GM18498 (cell line): ENCODE measurements around the gene MAP1B.
"Not testable (repeated sequence)": the region's sequence is repeated elsewhere in the genome, so short reads cannot be mapped to it uniquely, and the experiment has no call there.

ENCODE experiments used
- ATAC-seq: cut with Tn5 transposase; IDR thresholded peaks from one replicate; pipeline ENCODE4 v1.9.1; 2021; ENCODE audit warnings: mild to moderate bottlenecking, moderate library complexity; ENCODE audit not compliant: unreplicated experiment

The MAP1B gene

GRCh38 chr5:72159501-72159911 is 52.2 kb downstream of the MAP1B start:
- no peak for ATAC-seq

GRCh38 chr5:72160329-72160728 is 53.1 kb downstream of the MAP1B start:
- no peak for ATAC-seq

DNA sequence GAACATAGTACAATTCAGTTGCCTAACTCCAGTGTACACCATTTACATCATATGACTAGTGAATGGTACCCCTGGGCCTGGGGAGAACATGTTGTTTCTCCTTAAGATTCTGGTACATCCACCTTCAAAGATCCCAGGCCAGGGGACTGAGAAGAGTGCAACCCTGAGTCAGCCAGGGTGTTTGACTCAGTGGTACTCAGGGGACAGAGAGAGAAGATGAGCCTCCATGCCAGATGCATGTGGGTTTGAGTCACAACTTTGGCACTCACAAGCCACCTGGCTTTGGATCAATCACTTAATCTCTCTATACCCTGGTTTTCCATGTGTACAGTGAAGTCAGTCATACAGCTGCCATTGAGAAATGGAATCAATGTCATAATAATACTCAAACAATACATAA is 53.7 kb downstream of the MAP1B start:
- no peak for ATAC-seq

DNA sequence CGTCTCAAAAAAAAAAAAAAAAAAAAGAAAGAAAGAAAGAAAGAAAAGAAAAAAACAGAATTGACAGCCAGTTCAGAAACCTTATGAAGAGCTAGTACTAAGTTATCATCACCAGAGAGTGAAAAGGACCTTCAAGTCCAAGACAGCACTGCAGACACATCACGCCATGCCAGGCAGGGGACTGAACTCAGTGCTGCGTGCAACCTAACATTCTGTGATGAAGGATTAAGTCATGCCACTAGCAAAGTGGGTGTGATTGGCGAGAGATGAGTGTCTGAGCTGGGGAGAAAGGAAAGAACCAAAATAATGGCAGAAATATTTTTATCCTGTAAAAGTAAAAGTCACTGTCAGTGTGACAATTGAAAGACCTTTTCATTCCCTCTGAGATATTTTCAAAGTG is 54.7 kb downstream of the MAP1B start:
- no peak for ATAC-seq

DNA sequence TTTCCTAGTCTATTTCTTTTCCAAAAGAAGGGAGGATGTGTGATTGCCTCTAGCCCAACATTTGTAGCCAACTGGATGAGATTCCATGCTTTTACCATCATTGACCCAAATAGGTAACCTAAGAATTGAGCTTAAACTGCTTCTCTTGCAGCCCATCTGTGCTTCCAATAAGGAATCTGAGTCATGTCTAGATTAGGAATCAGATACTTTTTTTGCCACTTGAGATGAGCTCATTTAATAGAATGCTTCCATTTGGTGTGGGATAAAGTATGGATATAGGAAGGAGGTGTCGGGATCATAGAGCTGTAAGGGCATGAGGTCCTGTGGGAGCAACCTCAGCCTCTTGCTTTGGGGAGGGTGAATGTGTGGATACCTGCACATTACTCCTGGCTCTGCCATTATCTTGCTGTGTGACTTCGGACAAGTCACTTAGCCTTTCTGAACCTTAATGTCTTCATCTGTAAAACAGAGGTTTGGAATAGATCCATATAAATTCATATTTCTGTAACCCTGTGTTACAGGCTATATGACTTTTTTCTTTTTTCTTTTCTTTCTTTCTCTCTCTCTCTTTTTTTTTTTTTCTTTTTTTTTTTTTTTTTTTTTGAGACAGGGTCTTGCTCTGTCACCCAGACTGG is 56.2 kb downstream of the MAP1B start:
- no peak for ATAC-seq

DNA sequence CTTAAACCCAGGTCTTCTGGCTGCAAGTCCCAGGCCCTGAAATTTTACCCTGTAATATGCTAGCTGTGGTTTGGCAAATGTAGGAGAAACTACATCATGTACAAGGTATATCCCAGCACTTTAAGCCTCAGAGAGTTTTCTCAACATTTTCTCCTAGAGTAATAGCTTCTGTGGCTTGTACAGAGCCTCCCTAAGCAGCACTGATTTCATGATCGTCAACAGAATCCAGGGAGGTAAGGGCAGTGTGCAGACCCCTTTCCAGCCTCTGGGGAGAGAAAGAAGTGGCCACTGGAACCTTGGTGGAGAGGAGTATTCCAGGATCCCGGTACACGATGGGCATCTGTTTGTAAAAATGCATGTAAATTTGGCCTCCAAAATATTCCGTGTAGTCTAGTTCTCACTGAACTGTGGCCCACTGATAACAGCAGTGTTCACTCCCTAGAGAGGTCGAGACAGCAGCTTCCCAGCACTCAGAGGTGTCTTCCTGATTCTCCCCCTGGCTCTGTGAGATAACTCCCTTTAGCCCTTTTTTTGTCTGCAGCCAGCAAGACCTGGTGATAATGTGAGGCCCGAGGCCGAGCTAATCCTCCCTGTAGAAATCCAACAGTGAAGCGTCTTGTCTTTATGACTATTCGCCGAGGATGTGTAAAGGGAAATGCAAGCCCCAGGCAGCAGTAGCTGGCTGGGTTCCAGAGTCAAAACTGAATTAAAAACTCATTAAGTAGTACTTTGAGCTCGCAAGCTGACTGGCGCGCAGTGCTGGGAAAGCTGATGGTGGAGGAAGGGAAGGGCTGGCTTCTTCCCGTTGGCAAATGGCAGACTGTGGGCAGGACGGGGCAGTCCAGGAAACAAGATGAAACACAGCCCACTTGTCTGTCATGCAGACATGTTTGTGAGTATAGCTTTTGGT is 59.0 kb downstream of the MAP1B start:
- ATAC-seq: no peak

DNA sequence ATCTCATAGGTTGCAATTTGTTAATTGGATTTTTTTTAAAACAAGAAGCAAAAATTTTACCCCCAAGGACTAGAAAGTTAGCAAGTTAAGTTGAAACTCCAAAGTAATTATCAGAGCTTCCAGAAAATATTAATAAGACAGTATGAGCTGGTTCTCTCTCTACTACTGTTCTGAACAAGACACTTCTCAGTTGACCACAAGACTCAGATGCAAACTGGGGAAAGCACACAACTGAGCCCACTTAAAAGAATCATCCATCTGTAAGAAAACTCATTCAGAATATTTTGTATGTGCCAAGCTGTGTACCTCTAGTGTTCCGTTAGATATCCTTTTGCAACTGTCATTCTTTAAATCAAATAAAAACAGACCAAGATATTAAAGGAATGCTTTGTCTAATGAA is 60.0 kb downstream of the MAP1B start:
- ATAC-seq: no peak

DNA sequence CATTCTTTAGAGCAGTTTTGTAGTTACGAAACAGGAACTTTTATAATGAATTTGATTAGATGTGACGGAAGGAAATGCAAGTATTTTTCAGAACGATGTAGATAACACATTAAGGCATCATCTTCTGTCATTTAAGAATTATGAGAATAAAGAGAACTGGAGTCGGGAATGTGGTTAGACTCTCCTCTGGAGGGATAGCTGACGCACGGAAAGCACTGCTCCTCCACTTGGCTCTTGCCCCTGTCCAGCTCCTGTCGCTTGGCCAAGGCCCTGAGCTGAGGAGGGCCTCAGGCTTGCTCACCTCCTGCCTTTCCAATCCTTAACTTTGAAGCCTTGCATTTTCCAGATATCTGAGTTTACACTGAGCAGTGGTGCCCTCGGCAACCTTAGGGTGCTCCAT is 60.5 kb downstream of the MAP1B start:
- ATAC-seq: no peak

GRCh38 chr5:72170101-72170500 is 62.8 kb downstream of the MAP1B start:
- ATAC-seq: no peak

DNA sequence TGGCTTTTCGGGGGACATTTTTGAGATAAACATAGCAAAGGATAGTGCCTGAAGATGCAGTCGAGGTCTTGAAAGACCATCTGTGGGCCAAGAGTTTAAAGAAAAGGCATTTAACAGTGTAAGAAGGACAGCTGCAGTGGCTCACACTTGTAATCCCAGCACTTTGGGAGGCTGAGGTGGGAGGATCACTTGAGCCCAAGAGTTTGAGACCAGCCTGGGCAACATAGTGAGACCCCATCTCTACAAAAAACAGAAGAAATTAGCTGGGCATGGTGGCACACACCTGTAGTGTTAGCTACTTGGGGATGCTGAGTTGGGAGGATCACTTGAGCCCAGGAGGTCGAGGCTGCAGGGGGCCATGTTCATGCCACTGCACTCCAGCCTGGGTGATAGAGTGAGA is 63.9 kb downstream of the MAP1B start:
- ATAC-seq: not testable (repeated sequence)

GRCh38 chr5:72171667-72172066 is 64.4 kb downstream of the MAP1B start:
- ATAC-seq: no peak

DNA sequence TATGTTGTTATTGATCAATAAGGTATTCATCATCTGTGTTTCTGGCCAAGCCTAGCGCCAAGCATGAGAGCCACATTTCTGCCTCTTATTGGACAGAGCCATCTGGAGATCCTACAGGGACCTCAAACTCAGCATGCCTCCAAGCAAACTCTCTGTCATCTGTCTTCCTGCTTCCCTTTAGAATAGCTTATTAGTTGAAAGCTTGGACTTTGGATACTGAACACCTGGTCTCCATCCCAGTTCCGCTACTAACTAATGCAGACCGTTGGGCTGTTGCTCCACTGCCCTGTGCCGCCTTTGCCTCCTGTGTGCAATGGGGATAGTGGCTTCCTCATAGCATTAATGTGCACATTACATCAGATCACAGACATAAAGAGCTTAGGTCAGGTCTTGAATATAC is 65.5 kb downstream of the MAP1B start:
- no peak for ATAC-seq

DNA sequence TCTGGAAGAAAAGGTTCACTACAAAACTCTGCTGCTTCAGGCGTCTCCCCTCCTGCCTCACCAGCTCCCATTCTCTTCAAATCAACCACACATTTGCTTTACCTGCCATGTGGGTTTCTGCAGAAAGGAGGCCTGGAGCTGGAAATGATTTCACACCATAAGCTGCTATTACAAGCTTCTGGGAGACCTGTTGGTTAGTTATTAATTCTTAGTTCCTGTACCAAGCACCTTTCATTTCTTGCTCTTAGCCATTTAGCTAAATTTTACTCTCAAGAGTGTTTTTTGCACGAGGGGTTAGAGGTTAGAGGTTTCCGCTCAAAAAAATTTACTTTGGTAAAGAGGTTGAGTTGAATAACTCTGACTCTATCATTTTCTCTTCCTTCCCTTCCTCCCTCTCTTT is 70.3 kb downstream of the MAP1B start:
- peak; percentile 71 for ATAC-seq

DNA sequence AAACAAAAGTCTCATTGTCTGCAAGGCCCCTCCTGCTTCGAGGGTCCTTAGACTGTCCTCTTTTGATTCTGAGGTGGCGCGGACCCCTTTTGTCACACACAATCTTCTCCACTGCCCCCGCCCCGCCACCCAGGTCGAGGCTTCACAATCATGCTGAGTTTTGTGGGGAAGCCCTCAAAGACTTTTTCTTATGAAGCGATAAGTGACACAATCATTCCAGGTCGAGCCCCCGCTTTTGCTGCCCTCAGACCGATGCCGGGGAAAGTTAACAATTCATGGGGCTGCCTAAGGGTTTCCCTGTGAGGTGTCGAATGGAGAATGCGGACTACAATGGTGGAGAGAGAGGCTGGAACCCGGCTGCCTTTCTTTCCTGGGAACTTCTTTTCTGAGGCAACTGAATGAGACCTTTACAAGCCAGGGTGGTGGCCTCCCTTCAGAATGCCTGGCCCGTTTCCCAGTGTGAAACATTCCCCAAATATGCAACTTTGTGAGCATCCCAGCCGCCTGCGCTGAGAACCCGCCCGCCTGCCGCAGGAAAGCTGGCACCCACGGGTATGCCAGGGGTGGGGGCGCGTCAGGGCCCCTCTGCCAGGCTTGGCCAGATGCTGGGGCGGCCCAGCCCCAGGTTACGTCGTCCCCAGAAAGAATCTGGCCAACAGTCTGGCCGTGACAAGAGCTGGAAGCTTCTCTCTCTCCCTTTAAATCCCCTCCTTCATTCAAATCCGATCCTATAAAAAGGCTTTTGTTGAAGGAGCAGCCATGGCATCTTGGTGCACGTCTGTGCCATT is 71.9 kb downstream of the MAP1B start:
- ATAC-seq: no peak

- no peak for ATAC-seq
Measured at GRCh38 chr5:72179816-72180440, 72.7 kb downstream of the MAP1B start.

- no peak for ATAC-seq
Measured at GRCh38 chr5:72180925-72181324, 73.7 kb downstream of the MAP1B start.

- ATAC-seq: no peak
Measured at GRCh38 chr5:72182686-72183085, 75.4 kb downstream of the MAP1B start.

GRCh38 chr5:72183101-72183520 is 75.8 kb downstream of the MAP1B start:
- no peak for ATAC-seq

DNA sequence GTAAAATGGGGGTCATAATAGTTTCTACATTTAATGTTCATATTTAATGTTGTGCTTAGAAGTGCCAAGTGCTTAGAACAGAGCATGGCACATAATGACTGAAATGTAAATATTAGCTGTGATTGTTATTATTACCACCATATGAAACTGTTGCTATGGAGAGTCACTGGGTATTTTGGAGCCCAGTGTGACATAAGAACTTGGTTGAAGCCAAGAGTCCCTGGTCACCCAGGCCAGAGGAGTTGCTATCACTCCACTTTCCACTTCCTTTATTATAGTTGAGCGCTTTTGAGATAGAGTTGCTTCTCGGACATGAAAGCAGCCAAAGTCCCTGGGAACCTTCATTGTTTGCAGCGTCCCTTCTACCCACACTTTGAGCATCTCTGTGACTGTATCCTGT is 77.1 kb downstream of the MAP1B start:
- no peak for ATAC-seq

- no peak for ATAC-seq
Measured at GRCh38 chr5:72185496-72186329, 78.4 kb downstream of the MAP1B start.
